GM12878 (cell line): Measurements from ENCODE around the gene CREB5. TPM values are rescaled to one million over a fixed set of nuclear protein-coding genes. Genes with fewer than 3 reads are reported as not detected.

Source experiments
- ATAC-seq: fragments of 200-7000 bp; cut with Tn5 transposase; 3 replicates; pipeline ENCODE4 v1.9.1; 2020; ENCODE audit warnings: mild to moderate bottlenecking, moderate library complexity
- BruUV-seq: library from RNA; stranded (reverse); fragments of 400-500 nt; replicated peaks from 2 replicates; lab custom pipeline; 2021; lab: Mats Ljungman, UMichigan
- CTCF ChIA-PET: fragments of 300-600 bp; sonication (Branson Sonifier 250); formaldehyde crosslinking; extraction: SDS; loops from one replicate; lab custom pipeline; 2021; ENCODE audit warnings: inconsistent platforms; lab: Yijun Ruan, JAX
- POLR2A ChIA-PET: fragments of 350-600 bp; formaldehyde crosslinking; extraction: SDS; loops from one replicate; lab custom pipeline; 2021; ENCODE audit warnings: inconsistent platforms; lab: Charles Lee
- RAD21 ChIA-PET: fragments of 300-600 bp; sonication (Branson Sonifier 250); formaldehyde crosslinking; loops from one replicate; lab custom pipeline; 2023; ENCODE audit warnings: antibody characterized with exemption; ENCODE audit not compliant: unreplicated experiment; lab: Charles Lee
- SMC1A ChIA-PET: fragments of 300-600 bp; sonication (Branson Sonifier 250); formaldehyde crosslinking; loops from one replicate; lab custom pipeline; 2023; ENCODE audit not compliant: unreplicated experiment, uncharacterized antibody; lab: Charles Lee
- DNase-seq: peaks from one replicate; pipeline ENCODE4 v3.0.0-alpha.2; 2011; ENCODE audit warnings: low read depth, low spot score
- FAIRE-seq: peaks from 3 replicates; lab custom pipeline; 2011; peaks lifted over from hg19 to GRCh38; lab: Jason Lieb, UNC
- H2AFZ ChIP-seq: 2 replicates; pipeline ENCODE4 v1.6.0; 2011; ENCODE audit warnings: low read depth, low read length, control low read depth; ENCODE audit not compliant: control insufficient read depth
- H3K27ac ChIP-seq: 2 replicates; pipeline ENCODE4 v1.5.1; 2011; ENCODE audit warnings: control low read depth; ENCODE audit not compliant: control insufficient read depth, insufficient read depth
- H3K27me3 ChIP-seq, 2 experiments: replicated peaks in 1 of 2; 2 replicates each; pipeline versions ENCODE4 v1.6.0 to v1.6.1; 2011; ENCODE audit warnings: low read length in 1 of 2; ENCODE audit not compliant: control insufficient read depth in 2 of 2, insufficient read depth in 2 of 2
- H3K36me3 ChIP-seq, 2 experiments: 2 replicates each; pipeline ENCODE4 v1.5.1; 2011; ENCODE audit warnings: low read length in 1 of 2; ENCODE audit not compliant: control insufficient read depth in 2 of 2, insufficient read depth in 2 of 2
- H3K4me1 ChIP-seq: 2 replicates; pipeline ENCODE4 v1.6.1; 2011; ENCODE audit warnings: mild to moderate bottlenecking, low read length, moderate library complexity, mixed read lengths; ENCODE audit not compliant: control insufficient read depth, insufficient read depth
- H3K4me2 ChIP-seq: 2 replicates; pipeline ENCODE4 v1.6.0; 2011; ENCODE audit warnings: control low read depth; ENCODE audit not compliant: control insufficient read depth, insufficient read depth
- H3K4me3 ChIP-seq: fragments of 200-600 bp; sonication (generic); 2 replicates; pipeline ENCODE4 v1.5.1; 2016
- H3K79me2 ChIP-seq: 2 replicates; pipeline ENCODE4 v1.6.0; 2011; ENCODE audit warnings: low read length; ENCODE audit not compliant: control insufficient read depth, insufficient read depth
- H3K9ac ChIP-seq: 2 replicates; pipeline ENCODE4 v1.8.0; 2011; ENCODE audit warnings: low read length, control low read depth, mixed read lengths; ENCODE audit not compliant: control insufficient read depth, insufficient read depth
- H3K9me3 ChIP-seq: replicated peaks from 3 replicates; pipeline ENCODE4 v1.5.1; 2011; ENCODE audit warnings: mild to moderate bottlenecking, low read length; ENCODE audit not compliant: control insufficient read depth, insufficient read depth
- H4K20me1 ChIP-seq: 2 replicates; pipeline ENCODE4 v1.6.0; 2011; ENCODE audit not compliant: control insufficient read depth, insufficient read depth
- BACH1 ChIP-seq: fragments of 450-650 bp; IDR thresholded peaks from 2 replicates; pipeline ENCODE4 v1.6.1; 2017; ENCODE audit warnings: mild to moderate bottlenecking, borderline replicate concordance
- BHLHE40 ChIP-seq, 2 experiments: fragments of 450-650 bp in 1 of 2; IDR thresholded peaks; 2 replicates each; pipeline ENCODE4 v1.6.1; 2011 to 2017; ENCODE audit warnings: low read depth in 2 of 2, borderline replicate concordance in 1 of 2, improper control_type of control experiment in 1 of 2, low read length in 1 of 2, mild to moderate bottlenecking in 1 of 2
- BRCA1 ChIP-seq: IDR thresholded peaks from 2 replicates; pipeline ENCODE4 v1.6.1; 2011; ENCODE audit warnings: low read depth, low read length, improper control_type of control experiment
- CBFB ChIP-seq: IDR thresholded peaks from 2 replicates; pipeline ENCODE4 v1.6.1; 2016; ENCODE audit warnings: antibody characterized with exemption, low read depth
- EGR1 ChIP-seq, 2 experiments: IDR thresholded peaks; 1 replicate in 1 of 2; 2 replicates in 1 of 2; pipeline ENCODE4 v1.6.1; 2011 to 2012; ENCODE audit warnings: low read depth in 2 of 2, low read length in 2 of 2, borderline replicate concordance in 1 of 2, mild to moderate bottlenecking in 1 of 2, moderate library complexity in 1 of 2
- ETV6 ChIP-seq, 2 experiments: fragments of 450-650 bp in 1 of 2; IDR thresholded peaks in 1 of 2; conservative IDR thresholded peaks in 1 of 2; 2 replicates each; pipeline ENCODE4 v1.6.1; 2014; ENCODE audit warnings: antibody characterized with exemption in 1 of 2, borderline replicate concordance in 1 of 2, low read depth in 1 of 2, mild to moderate bottlenecking in 1 of 2, moderate library complexity in 1 of 2
- GABPA ChIP-seq: IDR thresholded peaks from 2 replicates; pipeline ENCODE4 v1.6.1; 2014; ENCODE audit warnings: antibody characterized with exemption, low read depth, mild to moderate bottlenecking, inconsistent platforms
- GATAD2B ChIP-seq: fragments of 450-650 bp; conservative IDR thresholded peaks from 2 replicates; pipeline ENCODE4 v1.6.1; 2017; ENCODE audit warnings: low read depth, mild to moderate bottlenecking, moderate library complexity
- IKZF2 ChIP-seq, 2 experiments: fragments of 450-650 bp; IDR thresholded peaks; 2 replicates each; pipeline ENCODE4 v1.6.1; 2017; ENCODE audit warnings: mild to moderate bottlenecking in 2 of 2, moderate library complexity in 2 of 2
- IRF5 ChIP-seq: fragments of 450-650 bp; IDR thresholded peaks from 2 replicates; pipeline ENCODE4 v1.6.1; 2017; ENCODE audit warnings: borderline replicate concordance
- KAT2A ChIP-seq: conservative IDR thresholded peaks from 2 replicates; pipeline ENCODE4 v1.6.1; 2011; ENCODE audit warnings: low read depth, low read length; ENCODE audit not compliant: control insufficient read depth
- NFXL1 ChIP-seq: fragments of 450-650 bp; IDR thresholded peaks from 2 replicates; pipeline ENCODE4 v1.6.1; 2017; ENCODE audit warnings: antibody characterized with exemption, mild to moderate bottlenecking, borderline replicate concordance
- POLR2AphosphoS2 ChIP-seq: IDR thresholded peaks from 2 replicates; pipeline ENCODE4 v1.6.1; 2011; ENCODE audit warnings: low read depth, mild to moderate bottlenecking, low read length, improper control_type of control experiment, moderate library complexity
- POU2F2 ChIP-seq: IDR thresholded peaks from 3 replicates; pipeline ENCODE4 v1.6.1; 2011; ENCODE audit warnings: low read depth, mild to moderate bottlenecking, low read length, borderline replicate concordance
- RUNX3 ChIP-seq: IDR thresholded peaks from 2 replicates; pipeline ENCODE4 v1.6.1; 2012; ENCODE audit warnings: low read length, inconsistent platforms
- ZNF217 ChIP-seq: fragments of 450-650 bp; IDR thresholded peaks from 2 replicates; pipeline ENCODE4 v1.6.1; 2017; ENCODE audit warnings: antibody characterized with exemption, mild to moderate bottlenecking
- ZNF274 ChIP-seq: IDR thresholded peaks from one replicate; pipeline ENCODE4 v1.8.0; 2011; ENCODE audit not compliant: insufficient read length, insufficient read depth
- WGBS: methylation state at CpG from one replicate; pipeline ENCODE4 v1.1.6; 2016; ENCODE audit warnings: low lambda C conversion rate; ENCODE audit not compliant: insufficient replicate concordance, insufficient coverage; ENCODE audit errors: missing lambda C conversion rate; 5-methylcytosine and 5-hydroxymethylcytosine counted together
- in situ Hi-C: fragments of 300-500 bp; cut with MboI; formaldehyde crosslinking; loops from 9 replicates; pipeline ENCODE4 v1.14.3; 2018; ENCODE audit warnings: mixed read lengths
- intact Hi-C: fragments of 100-400 bp; cut with micrococcal nuclease; formaldehyde crosslinking; loops from one replicate; pipeline ENCODE4 v1.14.2; 2022; ENCODE audit not compliant: unreplicated experiment
- polyA plus RNA-seq, 11 experiments: library from polyadenylated mRNA; depleted of rRNA in 4 of 11; unstranded in 6 of 11; stranded (reverse) in 5 of 11; fragments of >200 nt; fragmentation: Nextera tagmentation in 4 of 11; fragmentation: Illumina TruSeq in 1 of 11; extraction: Ambion mirVana in 4 of 11; extraction: Trizol in 1 of 11; gene quantifications; 1 replicate in 1 of 11; 2 replicates in 10 of 11; pipeline versions ENCODE4 v1.2.1 to v1.2.3, GENCODE V29; 2011 to 2016; ENCODE audit warnings: inconsistent platforms in 2 of 11, missing spikeins in 2 of 11, low read depth in 1 of 11
- total RNA-seq, 4 experiments: library from RNA; depleted of rRNA in 3 of 4; stranded (reverse); fragments of >200 nt in 3 of 4; fragmentation: Illumina TruSeq in 1 of 4; extraction: Trizol in 1 of 4; gene quantifications; 2 replicates each; pipeline versions ENCODE4 v1.2.1 to v1.2.3, GENCODE V29; 2013 to 2021
- TF ChIP-seq, protein P1 (sequence below): IDR thresholded peaks from 2 replicates; pipeline ENCODE4 v1.6.1; 2012; ENCODE audit warnings: low read length, inconsistent platforms
- TF ChIP-seq, protein P2 (sequence below): fragments of 450-650 bp; IDR thresholded peaks from 2 replicates; pipeline ENCODE4 v1.6.1; 2016; ENCODE audit warnings: mild to moderate bottlenecking

Gene CREB5
- total and polyA plus RNA-seq, 10 of the 15 experiments (the other 5 are each of a cell fraction or from before 2014, with no cell fraction given), result 12.9 to 74.1 (median 53.0) TPM

DNA sequence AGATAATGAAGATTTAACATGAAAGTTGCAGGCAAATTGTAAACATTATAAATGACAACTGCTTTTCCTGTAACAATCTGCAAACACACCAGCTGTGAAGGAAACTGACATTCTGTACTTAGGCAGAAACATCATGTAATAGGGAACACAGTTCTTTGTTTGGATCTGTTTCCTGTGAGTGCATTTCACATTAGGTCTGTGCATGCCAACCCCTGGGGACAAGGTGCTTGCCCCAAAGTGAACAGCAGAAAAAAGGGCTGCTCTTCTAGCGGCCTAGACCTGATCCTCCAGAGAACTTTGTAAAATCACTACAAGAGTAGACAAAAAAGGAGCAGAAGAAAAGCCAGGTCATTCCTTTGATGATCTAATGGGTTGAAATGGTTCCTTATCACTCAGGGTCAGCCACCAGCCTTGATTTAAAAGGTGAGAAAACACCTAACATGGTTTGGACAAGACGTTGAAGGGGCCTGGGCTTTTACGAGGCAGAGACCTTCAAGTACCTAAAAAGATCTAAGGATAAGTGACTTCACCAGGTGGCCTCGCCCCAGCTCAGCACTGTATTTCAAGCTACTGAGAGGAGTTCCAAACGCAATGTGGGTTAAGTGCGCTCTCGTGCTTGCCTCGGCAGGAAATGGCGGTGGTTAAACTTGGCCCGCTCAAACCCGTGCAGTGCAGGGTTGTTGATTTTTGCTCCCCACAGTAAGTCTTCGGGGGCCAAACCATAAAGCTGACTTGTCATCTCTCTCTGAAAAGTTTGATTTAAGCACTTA is 249.7 kb downstream of the CREB5 start:
- H2AFZ ChIP-seq, result peak overlapping the region; percentile 31
- ChIA-PET CTCF (interaction anchor here (1.0 kb wide), 1 partner anchor 254 kb away, joined by 3 read pairs; no protein-coding TSS in a partner anchor), SMC1A (interaction anchor here (0.6 kb wide), 1 partner anchor 141 kb away, joined by 3 read pairs; no protein-coding TSS in a partner anchor), POLR2A (no interaction called here), RAD21 (interaction anchor here (0.8 to 1.0 kb wide), 2 partner anchors 11 to 22 kb away, joined by 3 read pairs; no protein-coding TSS in a partner anchor)
- DNase-seq, result no peak
- H3K4me2 ChIP-seq, result peak overlapping the region; percentile 32; the same call in 1 of the 2 replicates
- intact Hi-C loops (no loop called here), in situ Hi-C loops (no loop called here)
- 50% methylated on average over 12 of the region's 12 CpGs for WGBS
- H3K9ac ChIP-seq, result no peak overlapping the region; the same call in 1 of the 2 replicates
- ATAC-seq, result peak; percentile 79
- peaks cover 2% of the 10 kb centered on the region; the same call in 2 of the 3 replicates for H3K9me3 ChIP-seq
- no peak overlapping the region for H3K4me3 ChIP-seq
- no peaks in the 10 kb centered on the region for H3K27me3 ChIP-seq
- H4K20me1 ChIP-seq, result no peaks in the 10 kb centered on the region
- BruUV-seq, result no TSS peak
- H3K27ac ChIP-seq, result peak overlapping the region; percentile 25
- no peaks in the 10 kb centered on the region; the same call in 1 of the 2 replicates for H3K79me2 ChIP-seq
- peaks cover 9% of the 10 kb centered on the region for H3K4me1 ChIP-seq
- FAIRE-seq, result no peak
- H3K36me3 ChIP-seq, result peaks cover 0 to 4% of the 10 kb centered on the region in 2 experiments; a peak in 2 of 4 replicates
- TF ChIP-seq EGR1 (IDR thresholded peaks at IDR 0.05; ENCODE audit: borderline replicate concordance in 1 of 2, low read depth in 2 of 2, low read length in 2 of 2) (0 out of 3 replicates have a peak, but pooled peaks of 1 of the 2 experiments have one; percentile 10), GABPA (no peak), KAT2A (no peak), GATAD2B (no peak), BRCA1 (no peak), IRF5 (no peak), IKZF2 (IDR thresholded peaks at IDR 0.05) (no peak), ETV6 (conservative IDR thresholded peaks at IDR 0.05 in 1 of 2, IDR thresholded peaks at IDR 0.05 in 1 of 2; ENCODE audit: borderline replicate concordance in 1 of 2, low read depth in 1 of 2) (peak in 1 of 2 experiments; percentile 30; a peak in 1 of 4 replicates), POLR2AphosphoS2 (no peak), POU2F2 (no peak), NFXL1 (no peak), CBFB (0 out of 2 replicates have a peak, but pooled peaks have one; percentile 26), RUNX3 (peak; percentile 88), BACH1 (no peak), BHLHE40 (IDR thresholded peaks at IDR 0.05; ENCODE audit: borderline replicate concordance in 1 of 2, low read depth in 2 of 2, low read length in 1 of 2) (peak; percentile 20 to 55; a peak in 2 of 4 replicates), ZNF217 (no peak), ZNF274 (no peak)
- TF ChIP-seq, protein P1, sequence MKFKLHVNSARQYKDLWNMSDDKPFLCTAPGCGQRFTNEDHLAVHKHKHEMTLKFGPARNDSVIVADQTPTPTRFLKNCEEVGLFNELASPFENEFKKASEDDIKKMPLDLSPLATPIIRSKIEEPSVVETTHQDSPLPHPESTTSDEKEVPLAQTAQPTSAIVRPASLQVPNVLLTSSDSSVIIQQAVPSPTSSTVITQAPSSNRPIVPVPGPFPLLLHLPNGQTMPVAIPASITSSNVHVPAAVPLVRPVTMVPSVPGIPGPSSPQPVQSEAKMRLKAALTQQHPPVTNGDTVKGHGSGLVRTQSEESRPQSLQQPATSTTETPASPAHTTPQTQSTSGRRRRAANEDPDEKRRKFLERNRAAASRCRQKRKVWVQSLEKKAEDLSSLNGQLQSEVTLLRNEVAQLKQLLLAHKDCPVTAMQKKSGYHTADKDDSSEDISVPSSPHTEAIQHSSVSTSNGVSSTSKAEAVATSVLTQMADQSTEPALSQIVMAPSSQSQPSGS, result peak; percentile 18; the same call in 1 of the 2 replicates
- TF ChIP-seq, protein P2, sequence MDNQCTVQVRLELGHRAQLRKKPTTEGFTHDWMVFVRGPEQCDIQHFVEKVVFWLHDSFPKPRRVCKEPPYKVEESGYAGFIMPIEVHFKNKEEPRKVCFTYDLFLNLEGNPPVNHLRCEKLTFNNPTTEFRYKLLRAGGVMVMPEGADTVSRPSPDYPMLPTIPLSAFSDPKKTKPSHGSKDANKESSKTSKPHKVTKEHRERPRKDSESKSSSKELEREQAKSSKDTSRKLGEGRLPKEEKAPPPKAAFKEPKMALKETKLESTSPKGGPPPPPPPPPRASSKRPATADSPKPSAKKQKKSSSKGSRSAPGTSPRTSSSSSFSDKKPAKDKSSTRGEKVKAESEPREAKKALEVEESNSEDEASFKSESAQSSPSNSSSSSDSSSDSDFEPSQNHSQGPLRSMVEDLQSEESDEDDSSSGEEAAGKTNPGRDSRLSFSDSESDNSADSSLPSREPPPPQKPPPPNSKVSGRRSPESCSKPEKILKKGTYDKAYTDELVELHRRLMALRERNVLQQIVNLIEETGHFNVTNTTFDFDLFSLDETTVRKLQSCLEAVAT, result no peak
